Right lobe of liver (tissue), 4 donors: Measurements from ENCODE around the gene ZBTB2.

Experiments used
- CTCF ChIP-seq, 4 donors: fragments of 200-600 bp in 3 of 4; fragments of 450-650 bp in 1 of 4; IDR thresholded peaks; one replicate each; pipeline versions ENCODE4 v1.5.1 to v1.8.0; 2016 to 2022; ENCODE audit warnings: antibody characterized with exemption in 4 of 4, mild to moderate bottlenecking in 2 of 4
- POLR2A ChIP-seq: fragments of 450-650 bp; IDR thresholded peaks from one replicate; pipeline ENCODE4 v1.6.1; 2017; ENCODE audit warnings: antibody characterized with exemption, mild to moderate bottlenecking
- donor health status: DM: no; HTN: no; CAD: no.
- donor health status: DM: no; HTN: no; CAD: no.
- donor health status: DM: no; HTN: yes; CAD: no.

GRCh38 chr6:151377095-151377494, 14.3 kb downstream of the ZBTB2 start:
- TF ChIP-seq CTCF (IDR thresholded peaks at IDR 0.05) (no peak), POLR2A (no peak)
